HG03378 (cell line): ENCODE results near the gene BRD1.
"Not testable (repeated sequence)": the region's sequence is repeated elsewhere in the genome, so short reads cannot be mapped to it uniquely, and the experiment has no call there.

Experiments used
- ATAC-seq: cut with Tn5 transposase; IDR thresholded peaks from one replicate; pipeline ENCODE4 v1.9.1; 2021; ENCODE audit warnings: mild to moderate bottlenecking, moderate library complexity; ENCODE audit not compliant: unreplicated experiment

Gene BRD1

DNA sequence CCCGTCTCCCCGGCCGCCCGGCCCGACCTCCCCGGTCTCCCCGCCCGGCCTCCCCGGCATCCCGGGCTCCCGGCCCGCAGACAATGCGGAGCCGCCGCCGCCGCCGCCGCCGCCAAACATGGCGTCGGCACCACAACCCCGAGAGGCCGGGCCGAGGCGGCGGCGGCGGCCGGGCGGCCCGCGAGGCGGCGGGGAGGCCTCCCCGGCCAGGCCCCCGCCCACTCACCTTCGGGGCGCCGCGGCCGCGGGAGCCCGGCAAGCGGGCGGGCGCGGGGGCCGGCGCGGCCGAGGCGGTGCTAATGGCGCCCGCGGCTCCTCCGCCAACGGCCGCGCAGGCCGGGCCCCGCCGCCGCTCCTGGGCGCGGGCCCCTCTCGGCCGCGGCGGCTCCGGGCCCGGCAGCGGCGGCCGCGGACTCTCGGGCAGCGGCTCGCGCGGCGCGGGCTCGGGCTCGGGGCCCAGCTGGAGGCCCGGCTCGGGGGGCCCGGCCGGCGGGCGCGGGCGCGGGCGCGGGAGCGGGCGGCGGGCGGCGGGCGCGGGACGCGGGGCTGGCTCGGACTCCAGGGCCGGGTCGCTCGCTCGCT lies 311 bp downstream of the BRD1 start:
- ATAC-seq, result no peak

- no peak for ATAC-seq
Measured at GRCh38 chr22:49826603-49827270, 936 bp downstream of the BRD1 start.

DNA sequence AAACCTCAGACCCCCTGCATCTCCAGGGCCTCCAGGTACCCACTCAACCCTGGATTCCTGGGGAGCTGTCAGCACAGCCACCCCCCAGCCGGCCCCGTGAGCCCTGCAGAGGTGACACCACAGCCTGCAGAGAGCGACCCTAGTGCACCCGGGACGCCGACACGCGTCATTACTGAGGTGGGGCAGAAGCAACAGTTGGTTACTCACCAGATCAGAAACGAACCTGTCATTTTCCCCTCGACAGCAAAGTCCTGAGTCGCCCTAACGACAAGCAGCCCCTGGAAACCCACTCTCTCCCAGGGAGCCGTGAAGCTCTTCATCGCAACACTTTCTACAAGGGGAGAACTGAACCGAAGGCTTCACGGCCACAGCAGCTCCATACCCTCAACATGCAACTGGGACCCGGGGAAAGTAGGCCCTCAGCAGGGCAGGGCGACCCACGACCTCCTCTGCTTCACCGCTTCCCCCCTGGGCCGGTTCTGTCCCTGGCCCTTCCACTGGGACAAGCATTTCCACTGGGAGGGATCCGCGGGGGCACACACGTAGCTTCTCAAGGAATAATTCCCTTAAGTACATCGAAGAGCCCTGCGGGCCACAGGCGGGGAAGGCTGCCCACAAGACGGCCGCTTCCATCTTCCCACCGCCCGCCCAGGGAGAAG lies 1.6 kb downstream of the BRD1 start:
- no peak for ATAC-seq

DNA sequence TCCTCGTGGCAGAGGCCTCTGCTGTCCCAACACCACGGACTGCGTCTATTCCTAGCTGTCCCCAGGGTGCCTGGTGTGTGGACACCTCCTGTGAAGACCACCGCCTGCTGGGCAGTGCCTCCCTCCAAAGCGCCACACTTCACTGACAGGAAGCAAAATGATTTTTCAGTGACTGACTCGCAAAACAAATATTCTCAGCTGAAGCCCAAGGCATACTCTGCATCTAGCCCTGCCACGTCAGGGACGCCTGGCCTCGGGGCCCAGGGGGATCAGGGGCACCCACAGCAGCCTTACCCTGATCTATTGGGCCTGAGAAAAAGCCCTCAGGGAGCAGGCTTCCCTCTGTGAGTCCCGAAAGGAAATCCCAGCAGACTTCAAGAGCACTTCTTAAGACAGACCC lies 2.2 kb downstream of the BRD1 start:
- no peak for ATAC-seq

DNA sequence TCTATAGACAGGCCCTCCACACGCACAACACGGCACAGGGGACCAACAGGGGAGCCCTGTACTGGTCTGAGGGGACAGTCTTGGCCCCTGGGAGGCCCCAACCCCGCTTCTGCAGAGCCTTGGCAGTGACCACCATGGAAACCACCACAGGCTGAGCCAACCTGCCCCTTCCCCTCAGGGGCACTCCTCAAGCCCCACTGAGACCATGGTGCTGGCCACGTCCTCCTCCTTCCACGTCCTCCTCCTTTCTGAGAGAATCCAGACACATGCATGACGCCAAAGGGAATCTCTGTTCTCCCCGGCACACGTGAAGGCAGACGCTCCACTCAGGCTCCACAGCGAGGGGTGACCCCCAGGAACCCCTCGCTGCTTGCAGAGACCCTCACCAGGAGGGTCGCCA lies 2.7 kb downstream of the BRD1 start:
- ATAC-seq, result no peak

DNA sequence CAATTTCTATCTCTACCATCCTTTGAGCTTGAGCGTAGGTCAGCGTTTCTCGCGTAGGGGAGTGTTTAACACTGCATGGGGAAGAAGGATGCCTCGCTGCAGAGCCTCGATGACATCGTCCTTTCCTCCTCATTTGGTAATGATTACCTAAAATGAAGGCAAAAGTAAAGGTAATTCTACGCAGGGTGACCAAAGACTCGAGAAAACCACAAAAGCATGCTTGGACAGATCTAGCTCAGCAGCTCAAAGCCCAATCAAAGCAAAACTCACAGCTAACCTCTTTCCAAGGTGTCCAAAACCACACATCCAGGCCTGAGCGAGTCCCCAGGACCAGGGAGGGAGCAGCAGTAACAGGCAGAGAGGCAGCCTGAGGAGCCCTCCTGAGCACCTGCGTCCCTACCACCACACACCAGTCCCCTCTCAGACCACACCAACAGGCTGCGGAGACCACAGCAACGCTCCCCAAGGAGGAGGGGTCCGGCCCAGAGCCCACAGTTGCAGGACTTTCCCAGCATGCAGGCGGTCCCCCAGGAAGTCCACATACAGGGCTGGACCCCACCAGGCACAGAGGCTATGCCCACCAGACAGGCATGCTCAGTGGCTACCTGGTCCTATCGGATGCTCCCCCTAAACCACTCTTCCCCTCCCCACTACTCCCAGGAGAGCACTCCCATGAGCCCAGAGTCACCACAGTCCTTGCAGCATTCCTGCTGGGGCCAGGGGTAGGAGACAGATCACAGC lies 3.3 kb downstream of the BRD1 start:
- no peak for ATAC-seq

GRCh38 chr22:49823289-49824045 lies 4.2 kb downstream of the BRD1 start:
- ATAC-seq, result no peak

GRCh38 chr22:49821741-49822140 lies 5.9 kb downstream of the BRD1 start:
- ATAC-seq, result not testable (repeated sequence)

GRCh38 chr22:49820984-49821383 lies 6.7 kb downstream of the BRD1 start:
- ATAC-seq, result no peak

GRCh38 chr22:49817359-49817758 lies 10.3 kb downstream of the BRD1 start:
- no peak for ATAC-seq

DNA sequence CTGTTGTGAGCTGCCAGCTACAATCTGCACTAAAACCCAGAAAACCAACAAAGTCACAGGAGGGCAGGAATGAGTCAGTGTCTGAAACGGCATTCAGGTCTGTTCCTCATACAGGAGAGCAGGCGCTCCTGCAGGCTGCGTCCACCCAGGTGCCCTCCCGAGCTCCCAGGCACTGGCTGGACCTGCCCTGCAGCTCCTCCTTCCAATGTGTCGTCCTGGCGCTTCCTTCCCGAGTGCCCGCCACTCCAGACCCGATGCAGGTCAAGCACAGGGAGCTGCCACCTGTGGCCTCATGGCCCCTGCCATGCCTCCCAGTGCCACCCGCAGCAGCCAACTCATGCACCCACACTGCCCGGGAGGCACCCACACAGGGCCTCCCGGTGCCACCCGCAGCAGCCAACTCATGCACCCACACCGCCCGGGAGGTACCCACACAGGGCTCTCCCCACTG lies 12.0 kb downstream of the BRD1 start:
- ATAC-seq, result no peak

GRCh38 chr22:49814856-49815255 lies 12.8 kb downstream of the BRD1 start:
- ATAC-seq, result no peak

- ATAC-seq, result no peak
Measured at GRCh38 chr22:49814164-49814686, 13.4 kb downstream of the BRD1 start.

DNA sequence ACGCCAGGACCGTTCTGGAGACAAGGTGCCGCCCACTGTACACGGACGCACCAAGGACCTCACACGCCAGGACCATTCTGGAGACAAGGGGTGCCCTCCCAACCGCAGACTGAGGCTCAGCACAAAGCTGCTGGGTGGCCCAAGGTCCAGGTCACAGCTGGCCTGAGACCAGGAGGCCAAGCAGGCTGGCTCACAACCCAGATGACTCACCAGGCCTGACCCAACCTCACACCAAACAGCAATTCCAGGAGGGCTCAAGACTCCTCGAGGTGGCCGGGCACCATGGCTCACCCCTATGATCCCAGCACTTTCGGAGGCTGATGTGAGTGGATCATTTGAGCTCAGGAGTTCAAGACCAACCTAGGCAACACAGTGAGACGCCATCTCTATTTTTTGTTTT lies 14.8 kb downstream of the BRD1 start:
- ATAC-seq, result no peak

GRCh38 chr22:49811020-49811791 lies 16.5 kb downstream of the BRD1 start:
- ATAC-seq, result no peak

DNA sequence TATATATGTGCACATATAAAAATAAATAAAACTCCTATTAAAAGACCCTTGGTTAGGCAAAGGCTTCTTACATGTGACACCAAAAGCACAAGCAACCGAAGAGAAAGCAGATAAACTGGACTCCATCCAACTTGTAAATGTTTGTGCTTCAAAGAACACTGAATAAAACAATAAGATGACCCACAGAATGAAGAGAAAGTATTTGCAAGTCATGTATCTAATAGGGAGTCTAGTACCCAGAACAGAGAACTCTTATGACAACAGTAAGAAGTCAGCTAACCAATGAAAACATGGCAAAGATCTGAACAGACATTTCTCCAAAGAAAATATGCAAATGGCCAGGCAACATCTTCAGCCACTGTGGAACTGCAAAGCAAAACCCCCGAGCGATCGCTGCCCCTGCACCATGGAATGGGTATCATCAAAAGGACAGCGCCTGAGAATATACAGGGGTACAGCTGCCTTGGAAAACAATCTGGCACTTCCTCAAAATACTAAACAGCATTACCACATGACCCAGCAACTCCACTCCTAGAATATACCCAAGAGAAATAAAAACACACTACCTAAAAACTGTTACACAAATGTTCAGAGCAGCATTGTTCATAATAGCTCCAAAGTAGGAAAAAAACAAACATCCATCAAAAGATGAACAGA lies 17.2 kb downstream of the BRD1 start:
- no peak for ATAC-seq

GRCh38 chr22:49807780-49808708 lies 19.6 kb downstream of the BRD1 start:
- no peak for ATAC-seq

- ATAC-seq, result no peak
Measured at GRCh38 chr22:49807129-49807528, 20.5 kb downstream of the BRD1 start.
